ENCODE results near the gene FOXL1.

Gene FOXL1

DNA sequence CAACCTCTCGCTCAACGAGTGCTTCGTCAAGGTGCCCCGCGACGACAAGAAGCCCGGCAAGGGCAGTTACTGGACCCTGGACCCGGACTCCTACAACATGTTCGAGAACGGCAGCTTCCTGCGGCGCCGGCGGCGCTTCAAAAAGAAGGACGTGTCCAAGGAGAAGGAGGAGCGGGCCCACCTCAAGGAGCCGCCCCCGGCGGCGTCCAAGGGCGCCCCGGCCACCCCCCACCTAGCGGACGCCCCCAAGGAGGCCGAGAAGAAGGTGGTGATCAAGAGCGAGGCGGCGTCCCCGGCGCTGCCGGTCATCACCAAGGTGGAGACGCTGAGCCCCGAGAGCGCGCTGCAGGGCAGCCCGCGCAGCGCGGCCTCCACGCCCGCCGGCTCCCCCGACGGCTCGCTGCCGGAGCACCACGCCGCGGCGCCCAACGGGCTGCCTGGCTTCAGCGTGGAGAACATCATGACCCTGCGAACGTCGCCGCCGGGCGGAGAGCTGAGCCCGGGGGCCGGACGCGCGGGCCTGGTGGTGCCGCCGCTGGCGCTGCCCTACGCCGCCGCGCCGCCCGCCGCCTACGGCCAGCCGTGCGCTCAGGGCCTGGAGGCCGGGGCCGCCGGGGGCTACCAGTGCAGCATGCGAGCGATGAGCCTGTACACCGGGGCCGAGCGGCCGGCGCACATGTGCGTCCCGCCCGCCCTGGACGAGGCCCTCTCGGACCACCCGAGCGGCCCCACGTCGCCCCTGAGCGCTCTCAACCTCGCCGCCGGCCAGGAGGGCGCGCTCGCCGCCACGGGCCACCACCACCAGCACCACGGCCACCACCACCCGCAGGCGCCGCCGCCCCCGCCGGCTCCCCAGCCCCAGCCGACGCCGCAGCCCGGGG is 10.4 kb upstream of the FOXL1 start:
- H3K9me3 ChIP-seq (ENCODE audit: control insufficient read depth, insufficient read depth, low read depth, low read length), result no peaks in the 10 kb centered on the region
- no peaks in the 10 kb centered on the region for H3K4me1 ChIP-seq (ENCODE audit: control insufficient read depth, insufficient read depth, low read length)
- no peaks in the 10 kb centered on the region for H3K36me3 ChIP-seq (ENCODE audit: control insufficient read depth in 2 of 2, insufficient read depth in 1 of 2, low read length in 2 of 2)
- TF ChIP-seq ZNF335 (tag by site-specific recombination; conservative IDR thresholded peaks at IDR 0.05) (peak; percentile 86; the same call in 1 of the 2 replicates), ZBTB26 (tag by site-specific recombination; optimal IDR thresholded peaks at IDR 0.05) (no peak)
- ChIA-PET CTCF (interaction anchor here (0.7 to 8.8 kb wide), 3 partner anchors 301 to 493 kb away, joined by 3 to 127 read pairs (median 3); no protein-coding TSS in a partner anchor), POLR2A (no interaction called here)
- H3K27ac ChIP-seq (ENCODE audit: extremely low read depth, low read depth, low read length), result no peak overlapping the region
- H3K4me3 ChIP-seq (ENCODE audit: low read depth, low read length), result peak overlapping the region; percentile 60

- POLR2A ChIA-PET, result no interaction called here
- TF ChIP-seq ZBTB26 (tag by site-specific recombination; optimal IDR thresholded peaks at IDR 0.05) (no peak), ZNF580 (tag by site-specific recombination; IDR thresholded peaks at IDR 0.05) (no peak), ZBTB48 (tag by site-specific recombination; IDR thresholded peaks at IDR 0.05) (no peak), SP3 (tag by site-specific recombination; IDR thresholded peaks at IDR 0.05) (no peak), ZBTB8A (tag by site-specific recombination; IDR thresholded peaks at IDR 0.05) (no peak), CTCF (tag by site-specific recombination; IDR thresholded peaks at IDR 0.05) (no peak), ZNF112 (tag by site-specific recombination; IDR thresholded peaks at IDR 0.05) (no peak), EGR2 (tag by site-specific recombination; IDR thresholded peaks at IDR 0.05; ENCODE audit: low read depth) (no peak)
- TF ChIP-seq, protein P1, sequence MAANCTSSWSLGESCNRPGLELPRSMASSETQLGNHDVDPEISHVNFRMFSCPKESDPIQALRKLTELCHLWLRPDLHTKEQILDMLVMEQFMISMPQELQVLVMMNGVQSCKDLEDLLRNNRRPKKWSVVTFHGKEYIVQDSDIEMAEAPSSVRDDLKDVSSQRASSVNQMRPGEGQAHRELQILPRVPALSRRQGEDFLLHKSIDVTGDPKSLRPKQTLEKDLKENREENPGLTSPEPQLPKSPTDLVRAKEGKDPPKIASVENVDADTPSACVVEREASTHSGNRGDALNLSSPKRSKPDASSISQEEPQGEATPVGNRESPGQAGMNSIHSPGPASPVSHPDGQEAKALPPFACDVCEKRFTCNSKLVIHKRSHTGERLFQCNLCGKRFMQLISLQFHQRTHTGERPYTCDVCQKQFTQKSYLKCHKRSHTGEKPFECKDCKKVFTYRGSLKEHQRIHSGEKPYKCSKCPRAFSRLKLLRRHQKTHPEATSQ (tag by site-specific recombination; IDR thresholded peaks at IDR 0.05), result no peak
Measured at GRCh38 chr16:86568677-86569623, 9.4 kb upstream of the FOXL1 start.

More at GRCh38 chr16:86568677-86569623, 9.4 kb upstream of the FOXL1 start:
- no peaks in the 10 kb centered on the region for H3K36me3 ChIP-seq (ENCODE audit: control insufficient read depth in 2 of 2, insufficient read depth in 1 of 2, low read length in 2 of 2)
- H3K9me3 ChIP-seq (ENCODE audit: control insufficient read depth, insufficient read depth, low read depth, low read length), result no peaks in the 10 kb centered on the region
- peak overlapping the region; percentile 60 for H3K4me3 ChIP-seq (ENCODE audit: low read depth, low read length)
- H3K27ac ChIP-seq (ENCODE audit: extremely low read depth, low read depth, low read length), result no peak overlapping the region
- CTCF ChIA-PET, result interaction anchor here (0.7 to 8.8 kb wide), 4 partner anchors 144 to 509 kb away, joined by 3 to 127 read pairs (median 4); no protein-coding TSS in a partner anchor
- H3K4me1 ChIP-seq (ENCODE audit: control insufficient read depth, insufficient read depth, low read length), result no peaks in the 10 kb centered on the region

Measured in HEK293 (cell line).